SK-N-SH (cell line): ENCODE measurements around the gene PRICKLE2. TPM values are rescaled to one million over a fixed set of nuclear protein-coding genes. Genes with fewer than 3 reads are reported as not detected.

Experiments used
- CTCF ChIA-PET: fragments of 300-600, 350-600 bp; formaldehyde crosslinking; extraction: SDS; loops from one replicate; lab custom pipeline; 2021; lab: Yijun Ruan, JAX
- POLR2A ChIA-PET: fragments of 350-600 bp; sonication (Branson Sonifier 250); formaldehyde crosslinking; extraction: SDS; loops from one replicate; lab custom pipeline; 2020; ENCODE audit warnings: antibody characterized with exemption, inconsistent platforms; lab: Yijun Ruan, JAX
- DNase-seq: peaks from one replicate; pipeline ENCODE4 v3.0.0; 2012
- H2AFZ ChIP-seq: fragments of 200-600 bp; sonication (generic); 2 replicates; pipeline ENCODE4 v1.8.1; 2016; ENCODE audit warnings: antibody characterized with exemption, mild to moderate bottlenecking, low read depth
- H3F3A ChIP-seq: fragments of 200-600 bp; sonication (generic); replicated peaks from 2 replicates; pipeline ENCODE3; 2016; ENCODE audit warnings: antibody characterized with exemption, mild to moderate bottlenecking; ENCODE audit not compliant: insufficient read depth
- H3K27ac ChIP-seq, 2 experiments: fragments of 200-500 bp in 1 of 2; fragments of 200-600 bp in 1 of 2; sonication (Bioruptor generic) in 1 of 2; sonication (generic), shearing (Covaris generic) in 1 of 2; 2 replicates each; pipeline versions ENCODE4 v1.5.1 to v1.6.1; 2014 to 2016; ENCODE audit warnings: low read depth in 2 of 2, inconsistent platforms in 1 of 2, low read length in 1 of 2, mild to moderate bottlenecking in 1 of 2, mixed read lengths in 1 of 2
- H3K27me3 ChIP-seq: fragments of 200-600 bp; sonication (generic), shearing (Covaris generic); 2 replicates; pipeline ENCODE4 v1.6.1; 2016; ENCODE audit warnings: mixed run types; ENCODE audit not compliant: insufficient read depth
- H3K36me3 ChIP-seq, 2 experiments: fragments of 200-500 bp in 1 of 2; fragments of 200-600 bp in 1 of 2; sonication (Bioruptor generic) in 1 of 2; sonication (generic) in 1 of 2; replicated peaks in 1 of 2; 2 replicates each; pipeline versions ENCODE3 to v1.5.1; 2014 to 2016; ENCODE audit warnings: low read length in 1 of 2, mild to moderate bottlenecking in 1 of 2; ENCODE audit not compliant: insufficient read depth in 2 of 2, control insufficient read depth in 1 of 2
- H3K4me1 ChIP-seq, 2 experiments: fragments of 200-500 bp in 1 of 2; fragments of 200-600 bp in 1 of 2; sonication (Bioruptor generic) in 1 of 2; sonication (generic), shearing (Covaris generic) in 1 of 2; 2 replicates each; pipeline versions ENCODE4 v1.5.1 to v1.6.1; 2014 to 2016; ENCODE audit warnings: low read depth in 1 of 2, low read length in 1 of 2, mixed run types in 1 of 2; ENCODE audit not compliant: insufficient read depth in 2 of 2, control insufficient read depth in 1 of 2
- H3K4me2 ChIP-seq: fragments of 200-600 bp; sonication (generic), shearing (Covaris generic); 2 replicates; pipeline ENCODE4 v1.6.1; 2017; ENCODE audit warnings: mixed run types
- H3K4me3 ChIP-seq, 2 experiments: fragments of 200-500 bp in 1 of 2; fragments of 200-600 bp in 1 of 2; sonication (Bioruptor generic) in 1 of 2; sonication (generic), shearing (Covaris generic) in 1 of 2; 2 replicates each; pipeline versions ENCODE4 v1.5.1 to v1.8.1; 2014 to 2016; ENCODE audit warnings: low read depth in 2 of 2, inconsistent platforms in 1 of 2, low read length in 1 of 2, mild to moderate bottlenecking in 1 of 2, mixed read lengths in 1 of 2, moderate library complexity in 1 of 2
- H3K79me2 ChIP-seq: fragments of 200-600 bp; sonication (generic); 2 replicates; pipeline ENCODE4 v1.8.1; 2017; ENCODE audit warnings: mild to moderate bottlenecking; ENCODE audit not compliant: insufficient read depth
- H3K9ac ChIP-seq: fragments of 200-600 bp; sonication (generic); 2 replicates; pipeline ENCODE4 v1.6.1; 2017; ENCODE audit warnings: mixed run types
- H3K9me2 ChIP-seq: fragments of 200-600 bp; sonication (generic); 2 replicates; pipeline ENCODE4 v1.6.1; 2017; ENCODE audit warnings: mixed run types
- H3K9me3 ChIP-seq: fragments of 200-600 bp; sonication (generic); 2 replicates; pipeline ENCODE4 v1.6.1; 2017; ENCODE audit warnings: mixed run types, mild to moderate bottlenecking, moderate library complexity
- H4K20me1 ChIP-seq: fragments of 200-600 bp; sonication (generic); 2 replicates; pipeline ENCODE4 v1.6.1; 2017; ENCODE audit warnings: mild to moderate bottlenecking, mixed run types; ENCODE audit not compliant: insufficient read depth
- CHD2 ChIP-seq: fragments of 150-350 bp; IDR thresholded peaks from 2 replicates; pipeline ENCODE4 v1.6.1; 2018; ENCODE audit warnings: low read length; ENCODE audit not compliant: partially characterized antibody
- CTCF ChIP-seq: fragments of 200-600 bp; sonication (generic); IDR thresholded peaks from 2 replicates; pipeline ENCODE4 v1.6.1; 2017; ENCODE audit warnings: antibody characterized with exemption, mild to moderate bottlenecking, moderate library complexity
- EP300 ChIP-seq, 2 experiments: IDR thresholded peaks; 2 replicates each; pipeline versions ENCODE4 v1.4.0 to v1.6.1; 2012; ENCODE audit warnings: borderline replicate concordance in 1 of 2, low read depth in 1 of 2, low read length in 1 of 2
- FOSL2 ChIP-seq: IDR thresholded peaks from 2 replicates; pipeline ENCODE4 v1.4.0; 2012; ENCODE audit warnings: low read depth, mild to moderate bottlenecking, moderate library complexity, borderline replicate concordance
- GABPA ChIP-seq: IDR thresholded peaks from 2 replicates; pipeline ENCODE4 v1.4.0; 2012; ENCODE audit warnings: low read depth, mild to moderate bottlenecking
- GATA2 ChIP-seq: sonication (generic); formaldehyde crosslinking; IDR thresholded peaks from 2 replicates; pipeline ENCODE4 v1.5.0; 2020; ENCODE audit warnings: mild to moderate bottlenecking, missing genetic modification reagents
- IRF3 ChIP-seq: fragments of 150-350 bp; IDR thresholded peaks from 2 replicates; pipeline ENCODE4 v1.6.1; 2016; ENCODE audit warnings: mild to moderate bottlenecking, low read depth, low read length
- MAX ChIP-seq: IDR thresholded peaks from 2 replicates; pipeline ENCODE4 v1.4.0; 2012; ENCODE audit warnings: low read depth
- SMC3 ChIP-seq: IDR thresholded peaks from 2 replicates; pipeline ENCODE4 v1.6.1; 2012; ENCODE audit warnings: low read depth, low read length, improper control_type of control experiment
- TCF12 ChIP-seq: IDR thresholded peaks from 2 replicates; pipeline ENCODE4 v1.4.0; 2012
- TEAD4 ChIP-seq: IDR thresholded peaks from 2 replicates; pipeline ENCODE4 v1.4.0; 2012; ENCODE audit warnings: mild to moderate bottlenecking, borderline replicate concordance; ENCODE audit not compliant: insufficient read depth
- ZBTB33 ChIP-seq: IDR thresholded peaks from 2 replicates; pipeline ENCODE4 v1.4.0; 2012; ENCODE audit warnings: low read depth, borderline replicate concordance
- WGBS: methylation state at CpG from one replicate; pipeline ENCODE4 v1.1.6; 2017; ENCODE audit warnings: low lambda C conversion rate; 5-methylcytosine and 5-hydroxymethylcytosine counted together
- polyA plus RNA-seq, 3 experiments: library from polyadenylated mRNA; depleted of rRNA; stranded (reverse); fragments of >200 nt; gene quantifications; 2 replicates each; pipeline ENCODE4 v1.2.3, GENCODE V29; 2012

The PRICKLE2 gene
- polyA plus RNA-seq, 1 of the 3 experiments (the other 2 are of a cell fraction), result 0.67 TPM

GRCh38 chr3:64140651-64141050 lies 84.6 kb downstream of the PRICKLE2 start:
- no peak overlapping the region for H3K4me2 ChIP-seq
- no peaks in the 10 kb centered on the region for H4K20me1 ChIP-seq
- no peak overlapping the region for H2AFZ ChIP-seq
- POLR2A ChIA-PET, result no interaction called here
- H3K4me1 ChIP-seq, result peaks cover 10% of the 10 kb centered on the region in 2 experiments; a peak in 3 of 4 replicates
- no peak overlapping the region for H3K9ac ChIP-seq
- H3K9me2 ChIP-seq, result no peaks in the 10 kb centered on the region
- no peak overlapping the region for H3K27ac ChIP-seq
- DNase-seq, result no peak
- no peaks in the 10 kb centered on the region for H3F3A ChIP-seq
- CTCF ChIA-PET, result interaction anchor here (1.1 to 1.7 kb wide), 2 partner anchors 11 to 117 kb away, joined by 3 to 5 read pairs; partner anchors contain the start of gene PSMD6
- H3K4me3 ChIP-seq, result no peak overlapping the region
- H3K9me3 ChIP-seq, result no peaks in the 10 kb centered on the region
- H3K27me3 ChIP-seq, result no peaks in the 10 kb centered on the region
- H3K79me2 ChIP-seq, result no peaks in the 10 kb centered on the region
- H3K36me3 ChIP-seq, result no peaks in the 10 kb centered on the region
- 88% methylated on average over 4 of the region's 4 CpGs for whole genome bisulfite sequencing
- no peak for TF ChIP-seq TEAD4
- TF ChIP-seq ZBTB33, result no peak
- no peak for TF ChIP-seq SMC3

- Histone ChIP-seq H3K36me3 (no peaks in the 10 kb centered on the region), H3K27me3 (no peaks in the 10 kb centered on the region), H3K9me3 (no peaks in the 10 kb centered on the region), H3K4me3 (no peak overlapping the region), H3F3A (no peaks in the 10 kb centered on the region), H3K79me2 (no peaks in the 10 kb centered on the region), H3K9ac (no peak overlapping the region), H3K27ac (no peak overlapping the region), H4K20me1 (no peaks in the 10 kb centered on the region), H3K9me2 (no peaks in the 10 kb centered on the region), H2AFZ (no peak overlapping the region), H3K4me1 (peaks cover 8 to 18% of the 10 kb centered on the region in 2 experiments; a peak in 3 of 4 replicates), H3K4me2 (no peak overlapping the region)
- DNase-seq, result no peak
- WGBS, result 95% methylated on average over 2 of the region's 2 CpGs
- TF ChIP-seq CTCF (no peak), FOSL2 (no peak), EP300 (IDR thresholded peaks at IDR 0.05; ENCODE audit: borderline replicate concordance in 1 of 2, low read depth in 1 of 2, low read length in 1 of 2) (no peak), CHD2 (no peak), TCF12 (no peak), TEAD4 (no peak), GATA2 (CRISPR knock-in tag) (no peak), GABPA (no peak), IRF3 (no peak), MAX (no peak)
- CTCF ChIA-PET, result no interaction called here
- POLR2A ChIA-PET, result no interaction called here
Observed at GRCh38 chr3:64138656-64139375, 86.5 kb downstream of the PRICKLE2 start.
